H1 (cell line): ENCODE data around the gene KIF15. TPM values are rescaled to one million over a fixed set of nuclear protein-coding genes. Genes with fewer than 3 reads are reported as not detected.

Source experiments
- CEBPB ChIP-seq: IDR thresholded peaks from 2 replicates; pipeline ENCODE4 v1.6.1; 2012; ENCODE audit warnings: low read depth, low read length
- SRF ChIP-seq: IDR thresholded peaks from 2 replicates; pipeline ENCODE4 v1.6.1; 2011; ENCODE audit warnings: mild to moderate bottlenecking, low read depth, low read length, moderate library complexity
- polyA plus RNA-seq, 7 experiments: library from polyadenylated mRNA; depleted of rRNA in 3 of 7; stranded (reverse) in 5 of 7; unstranded in 2 of 7; fragments of >200 nt in 5 of 7; fragments of 200-250 nt in 2 of 7; gene quantifications; 1 replicate in 5 of 7; 2 replicates in 1 of 7; 4 replicates in 1 of 7; pipeline versions ENCODE4 v1.2.1 to v1.2.3, GENCODE V29; 2011 to 2013; ENCODE audit warnings: missing spikeins in 2 of 7, mixed read lengths in 2 of 7
- total RNA-seq: library from RNA; stranded (reverse); fragmentation: NEBNext Ultra II Directional; extraction: Animal tissue kit (Norgen Biotek cat#: 25700); gene quantifications from 2 replicates; pipeline ENCODE4 v1.2.1, GENCODE V29; 2021

KIF15 gene
- total and polyA plus RNA-seq, 2 of the 8 experiments (the other 6 are each of a cell fraction or from before 2014, with no cell fraction given), result 4.2 to 25.5 TPM

DNA sequence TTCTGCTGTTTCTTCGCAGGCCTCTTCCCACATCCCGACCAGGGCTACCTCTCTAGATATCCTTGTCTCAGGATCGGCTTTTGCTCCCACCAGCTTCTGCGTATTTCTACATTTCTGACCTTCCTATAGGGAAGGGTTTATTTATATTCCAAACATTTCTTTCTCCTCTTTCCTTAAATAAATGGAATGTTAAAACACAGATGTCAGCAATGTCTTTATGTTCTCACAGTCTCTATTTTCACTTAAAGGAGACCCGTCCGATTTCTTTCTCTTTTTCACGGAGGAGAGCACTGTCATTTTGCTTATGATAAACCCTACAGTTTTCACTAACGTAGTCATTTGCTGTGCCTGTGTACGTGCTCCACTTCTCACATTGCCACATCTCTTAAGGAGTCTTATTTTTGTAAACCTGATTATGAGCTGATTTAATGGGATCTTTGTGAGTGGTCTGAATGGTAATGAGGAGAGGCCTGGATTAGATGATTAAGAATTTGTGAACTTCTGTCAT is 630 bp downstream of the KIF15 start (continued):
- TF ChIP-seq CEBPB (no peak), SRF (no peak)
- TF ChIP-seq, all 59 proteins: peak for 0
